DOHH2 (cell line): ENCODE data around the gene CLTA.

Experiments used
- EZH2phosphoT487 ChIP-seq: fragments of 200-600 bp; sonication (generic); IDR thresholded peaks from 2 replicates; pipeline ENCODE4 v1.6.1; 2017; ENCODE audit warnings: borderline replicate concordance, mild to moderate bottlenecking, antibody characterized with exemption, low read length, moderate library complexity, mixed read lengths
- TF ChIP-seq, protein P1 (sequence below): fragments of 200-600 bp; sonication (generic); IDR thresholded peaks from one replicate; pipeline ENCODE4 v1.5.1; 2014; ENCODE audit warnings: antibody characterized with exemption, mild to moderate bottlenecking, low read depth, low read length; ENCODE audit not compliant: poor library complexity, severe bottlenecking

DNA sequence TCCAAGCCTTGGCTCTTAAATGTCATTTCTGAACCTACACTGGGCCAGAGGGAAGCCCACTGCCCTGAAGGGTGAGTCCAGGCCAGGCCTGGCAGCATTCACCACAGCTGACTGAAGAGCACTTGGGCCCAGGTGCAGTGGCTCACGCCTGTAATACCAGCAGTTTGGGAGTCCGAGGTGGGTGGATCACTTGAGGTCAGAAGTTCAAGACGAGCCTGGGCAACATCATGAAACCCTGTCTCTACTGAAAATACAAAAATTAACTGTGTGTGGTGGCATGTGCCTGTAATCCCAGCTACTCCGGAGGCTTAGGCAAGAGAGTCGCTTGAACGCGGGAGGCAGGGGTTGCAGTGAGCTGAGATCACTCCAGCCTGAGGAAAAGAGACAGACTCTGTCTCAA lies 16.4 kb upstream of the CLTA start:
- TF ChIP-seq, protein P1, sequence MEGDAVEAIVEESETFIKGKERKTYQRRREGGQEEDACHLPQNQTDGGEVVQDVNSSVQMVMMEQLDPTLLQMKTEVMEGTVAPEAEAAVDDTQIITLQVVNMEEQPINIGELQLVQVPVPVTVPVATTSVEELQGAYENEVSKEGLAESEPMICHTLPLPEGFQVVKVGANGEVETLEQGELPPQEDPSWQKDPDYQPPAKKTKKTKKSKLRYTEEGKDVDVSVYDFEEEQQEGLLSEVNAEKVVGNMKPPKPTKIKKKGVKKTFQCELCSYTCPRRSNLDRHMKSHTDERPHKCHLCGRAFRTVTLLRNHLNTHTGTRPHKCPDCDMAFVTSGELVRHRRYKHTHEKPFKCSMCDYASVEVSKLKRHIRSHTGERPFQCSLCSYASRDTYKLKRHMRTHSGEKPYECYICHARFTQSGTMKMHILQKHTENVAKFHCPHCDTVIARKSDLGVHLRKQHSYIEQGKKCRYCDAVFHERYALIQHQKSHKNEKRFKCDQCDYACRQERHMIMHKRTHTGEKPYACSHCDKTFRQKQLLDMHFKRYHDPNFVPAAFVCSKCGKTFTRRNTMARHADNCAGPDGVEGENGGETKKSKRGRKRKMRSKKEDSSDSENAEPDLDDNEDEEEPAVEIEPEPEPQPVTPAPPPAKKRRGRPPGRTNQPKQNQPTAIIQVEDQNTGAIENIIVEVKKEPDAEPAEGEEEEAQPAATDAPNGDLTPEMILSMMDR: no peak
- TF ChIP-seq EZH2phosphoT487: no peak
